Muscle of leg (tissue), 11 donors: ENCODE results near the gene GATC. TPM values are rescaled to one million over a fixed set of nuclear protein-coding genes. Genes with fewer than 3 reads are reported as not detected.

ENCODE experiments used
- DNase-seq: peaks from one replicate; pipeline ENCODE4 v3.0.0; 2013
- H3K27ac ChIP-seq: one replicate; pipeline ENCODE4 v1.5.1; 2013; ENCODE audit warnings: mild to moderate bottlenecking, low read length, control low read depth
- H3K27me3 ChIP-seq: one replicate; pipeline ENCODE4 v1.6.1; 2013; ENCODE audit warnings: low read length; ENCODE audit not compliant: control insufficient read depth, insufficient read depth
- H3K36me3 ChIP-seq: one replicate; pipeline ENCODE4 v1.6.1; 2013; ENCODE audit warnings: low read length; ENCODE audit not compliant: control insufficient read depth, insufficient read depth
- H3K4me1 ChIP-seq: one replicate; pipeline ENCODE4 v1.6.1; 2013; ENCODE audit warnings: low read length; ENCODE audit not compliant: control insufficient read depth, insufficient read depth
- H3K4me3 ChIP-seq: one replicate; pipeline ENCODE4 v1.5.1; 2013; ENCODE audit warnings: low read length, control low read depth
- H3K9me3 ChIP-seq: replicated peaks from 2 replicates; pipeline ENCODE4 v1.6.1; 2013; ENCODE audit warnings: low read depth, low read length; ENCODE audit not compliant: control insufficient read depth
- WGBS: methylation state at CpG from one replicate; pipeline ENCODE4 v1.1.5; 2013; ENCODE audit warnings: missing lambda C conversion rate; ENCODE audit not compliant: insufficient coverage; 5-methylcytosine and 5-hydroxymethylcytosine counted together
- polyA plus RNA-seq, 8 donors: library from polyadenylated mRNA; unstranded; fragments of 120-200 nt; gene quantifications; one replicate each; pipeline versions ENCODE4 v1.2.1 to v1.2.3, GENCODE V29; 2013; ENCODE audit warnings: inconsistent platforms in 1 of 8, low replicate concordance in 1 of 8; ENCODE audit not compliant: insufficient read length in 8 of 8, insufficient read depth in 1 of 8
- total RNA-seq: library from RNA; stranded (reverse); fragments of 120-200 nt; gene quantifications from one replicate; pipeline ENCODE4 v1.2.4, GENCODE V29; 2013

The GATC gene
- total and polyA plus RNA-seq, 9 donors = 12.1 to 21.6 (median 15.1) TPM

DNA sequence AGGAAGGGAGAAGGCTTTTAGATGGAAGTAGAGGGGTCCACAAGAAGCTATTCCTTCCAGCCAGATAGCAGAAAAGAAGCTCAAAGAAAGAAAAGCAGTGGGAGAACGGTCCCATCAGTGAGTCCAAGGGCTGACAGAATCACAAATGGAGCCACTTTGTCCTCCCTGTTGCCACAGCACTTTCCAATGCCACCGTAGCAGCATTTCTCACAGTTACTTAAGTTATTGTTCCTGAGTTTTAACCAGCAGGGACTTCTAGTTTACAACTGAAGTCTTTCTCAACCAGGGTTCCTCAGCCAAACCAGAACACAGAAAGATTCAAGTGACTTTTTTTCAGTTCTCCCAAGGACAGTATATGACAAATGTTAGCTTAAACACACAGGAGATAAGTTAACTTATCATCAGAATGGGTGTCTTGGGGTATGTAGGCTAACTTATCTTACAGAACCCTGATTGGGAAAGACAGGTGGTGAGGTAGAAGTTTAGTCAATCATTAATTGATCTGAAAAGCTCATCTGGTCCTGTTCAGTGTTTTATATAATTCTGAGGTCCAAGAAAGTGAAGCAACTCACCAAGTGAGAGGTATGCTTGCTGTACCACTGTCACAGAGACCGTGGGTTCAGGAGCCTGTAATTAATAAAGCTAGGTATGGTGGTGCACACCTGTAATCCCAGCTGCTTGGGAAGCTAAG, 7.0 kb downstream of the GATC start:
- 93% methylated on average over 3 of the region's 3 CpGs for WGBS
- peaks cover 35% of the 10 kb centered on the region for H3K36me3 ChIP-seq
- H3K27ac ChIP-seq = no peak overlapping the region
- DNase-seq = no peak
- no peaks in the 10 kb centered on the region for H3K4me1 ChIP-seq
- H3K4me3 ChIP-seq = no peak overlapping the region
- no peaks in the 10 kb centered on the region for H3K9me3 ChIP-seq
- no peaks in the 10 kb centered on the region for H3K27me3 ChIP-seq

GRCh38 chr12:120453977-120454376, 7.7 kb downstream of the GATC start:
- H3K36me3 ChIP-seq = peaks cover 42% of the 10 kb centered on the region
- H3K27ac ChIP-seq = no peak overlapping the region
- WGBS = 73% methylated on average over 3 of the region's 4 CpGs
- no peak for DNase-seq
- H3K4me1 ChIP-seq = no peaks in the 10 kb centered on the region
- no peak overlapping the region for H3K4me3 ChIP-seq
- H3K9me3 ChIP-seq = no peaks in the 10 kb centered on the region
- H3K27me3 ChIP-seq = no peaks in the 10 kb centered on the region

DNA sequence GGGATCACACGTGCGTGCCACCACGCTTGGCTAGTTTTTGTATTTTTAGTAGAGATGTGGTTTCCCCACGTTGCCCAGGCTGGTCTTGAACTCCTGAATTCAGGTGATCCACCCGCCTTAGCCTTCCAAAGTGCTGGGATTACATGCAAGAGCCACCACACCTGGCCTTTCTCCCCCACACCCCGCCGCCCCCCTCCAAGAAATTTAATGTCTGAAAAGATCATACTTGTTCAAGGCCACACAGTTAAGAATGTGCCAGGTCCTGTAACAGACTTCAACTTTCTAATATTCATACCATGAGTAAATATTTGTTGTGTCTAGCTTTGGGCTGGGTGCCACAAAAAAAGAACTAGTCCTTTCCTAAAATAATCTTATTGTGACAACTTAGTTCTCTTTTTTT, 9.1 kb downstream of the GATC start:
- WGBS = 100% methylated on average over 1 of the region's 7 CpGs

GRCh38 chr12:120457133-120457532, 10.9 kb downstream of the GATC start:
- Histone ChIP-seq H3K36me3 (peaks cover 59% of the 10 kb centered on the region), H3K9me3 (no peaks in the 10 kb centered on the region), H3K27ac (no peak overlapping the region), H3K27me3 (no peaks in the 10 kb centered on the region), H3K4me3 (no peak overlapping the region), H3K4me1 (no peaks in the 10 kb centered on the region)
- 63% methylated on average over 4 of the region's 6 CpGs for WGBS
- DNase-seq = no peak

More for the DNA sequence above, 9.1 kb downstream of the GATC start:
- Histone ChIP-seq H3K36me3 (peaks cover 52% of the 10 kb centered on the region), H3K4me1 (no peaks in the 10 kb centered on the region), H3K27me3 (no peaks in the 10 kb centered on the region), H3K4me3 (no peak overlapping the region), H3K9me3 (no peaks in the 10 kb centered on the region), H3K27ac (no peak overlapping the region)
- no peak for DNase-seq

GRCh38 chr12:120460157-120460556, 13.9 kb downstream of the GATC start:
- Histone ChIP-seq H3K4me3 (no peak overlapping the region), H3K36me3 (peaks cover 78% of the 10 kb centered on the region), H3K27ac (no peak overlapping the region), H3K4me1 (no peaks in the 10 kb centered on the region), H3K9me3 (no peaks in the 10 kb centered on the region), H3K27me3 (no peaks in the 10 kb centered on the region)
- no peak for DNase-seq
- 91% methylated on average over 2 of the region's 3 CpGs for WGBS

GRCh38 chr12:120462099-120462640, 15.9 kb downstream of the GATC start:
- 13% methylated on average over 1 of the region's 3 CpGs for WGBS
- Histone ChIP-seq H3K27ac (no peak overlapping the region), H3K4me3 (no peak overlapping the region), H3K36me3 (peaks cover 80% of the 10 kb centered on the region), H3K4me1 (peaks cover 3% of the 10 kb centered on the region), H3K9me3 (no peaks in the 10 kb centered on the region), H3K27me3 (no peaks in the 10 kb centered on the region)
- DNase-seq = no peak

- Histone ChIP-seq H3K9me3 (no peaks in the 10 kb centered on the region), H3K4me3 (no peak overlapping the region), H3K4me1 (peaks cover 13% of the 10 kb centered on the region), H3K27me3 (no peaks in the 10 kb centered on the region), H3K36me3 (peaks cover 67% of the 10 kb centered on the region), H3K27ac (no peak overlapping the region)
- no peak for DNase-seq
- 88% methylated on average over 4 of the region's 5 CpGs for WGBS
Measured at GRCh38 chr12:120463712-120464111, 17.5 kb downstream of the GATC start.

DNA sequence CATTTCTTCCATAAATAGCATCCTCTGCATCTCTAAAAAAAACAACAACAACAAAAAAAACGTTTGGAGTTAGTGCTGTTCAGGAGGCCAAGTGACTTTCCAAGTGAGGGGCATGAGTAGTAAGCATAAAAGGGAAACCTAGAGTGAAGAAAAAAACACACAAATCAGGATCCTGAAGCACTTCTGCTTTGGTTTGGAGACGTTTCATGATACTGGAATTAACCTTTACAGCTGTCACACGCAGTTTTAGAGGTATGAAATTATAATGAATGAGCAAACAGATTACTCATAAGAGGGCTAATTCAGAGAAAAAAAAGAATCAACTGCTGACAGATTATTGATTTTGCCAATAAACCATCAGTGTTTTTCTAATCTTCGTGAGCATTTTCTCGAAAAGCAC, 19.5 kb downstream of the GATC start:
- no CpG with 5 or more reads among the region's 5 CpGs for WGBS
- Histone ChIP-seq H3K27ac (no peak overlapping the region), H3K27me3 (no peaks in the 10 kb centered on the region), H3K9me3 (no peaks in the 10 kb centered on the region), H3K36me3 (peaks cover 51% of the 10 kb centered on the region), H3K4me1 (peaks cover 19% of the 10 kb centered on the region), H3K4me3 (no peak overlapping the region)
- no peak for DNase-seq

DNA sequence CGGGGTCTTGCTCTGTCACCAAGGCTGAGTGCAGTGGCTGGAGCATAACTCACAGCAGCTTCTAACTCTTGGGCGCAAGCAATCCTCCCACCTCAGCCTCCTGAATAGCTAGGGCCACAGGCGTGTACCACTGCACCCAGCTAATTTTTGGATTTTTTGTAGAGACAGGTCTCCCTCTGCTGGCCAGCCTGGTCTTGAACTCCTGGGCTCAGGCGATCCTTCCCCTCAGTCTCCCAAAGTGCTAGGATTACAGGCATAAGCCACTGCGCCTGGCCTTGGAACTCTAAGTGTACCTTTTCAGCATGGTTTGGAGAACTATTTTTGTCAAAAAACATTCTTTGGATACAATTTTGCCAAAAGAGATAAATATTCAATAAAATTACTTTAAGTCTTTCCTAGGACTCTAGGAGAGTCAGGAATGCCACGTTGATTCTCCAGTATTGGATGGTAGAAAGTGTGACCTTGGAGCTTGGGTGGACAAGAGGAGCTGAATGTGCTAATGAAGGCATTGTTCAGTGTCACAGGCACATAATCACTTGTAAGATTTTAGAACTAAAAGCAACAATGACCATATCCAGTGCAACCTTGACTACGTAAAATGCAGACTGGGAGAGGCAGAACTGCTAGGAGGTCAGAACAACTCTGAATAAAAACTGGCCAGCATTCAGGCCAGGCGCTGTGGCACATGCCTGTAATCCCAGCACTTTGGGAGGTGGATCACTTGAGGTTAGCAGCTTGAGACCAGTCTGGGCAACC, 20.5 kb downstream of the GATC start:
- peaks cover 19% of the 10 kb centered on the region for H3K4me1 ChIP-seq
- no peaks in the 10 kb centered on the region for H3K27me3 ChIP-seq
- H3K9me3 ChIP-seq = no peaks in the 10 kb centered on the region
- H3K27ac ChIP-seq = no peak overlapping the region
- peak; percentile 33 for DNase-seq
- H3K4me3 ChIP-seq = no peak overlapping the region
- WGBS = 79% methylated on average over 2 of the region's 8 CpGs
- H3K36me3 ChIP-seq = peaks cover 43% of the 10 kb centered on the region

DNA sequence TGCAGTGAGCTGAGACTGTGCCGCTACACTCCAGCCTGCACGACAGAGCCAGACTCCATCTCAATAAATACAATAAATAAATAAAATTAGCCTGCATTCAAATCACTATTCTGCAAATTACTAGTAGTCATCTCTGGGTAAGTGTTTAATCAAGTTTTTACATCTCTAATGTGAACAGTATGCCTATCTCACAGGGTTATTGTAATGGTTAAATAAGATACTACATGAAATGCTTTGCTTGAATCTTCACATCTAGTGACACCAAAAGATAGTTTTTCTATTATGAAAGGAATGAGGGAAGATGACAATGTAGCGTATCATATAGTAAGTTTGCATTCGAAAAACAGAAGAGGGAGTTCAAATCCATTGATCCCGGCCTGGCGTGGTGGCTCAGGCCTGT, 21.2 kb downstream of the GATC start:
- 81% methylated on average over 4 of the region's 6 CpGs for WGBS
- Histone ChIP-seq H3K4me3 (no peak overlapping the region), H3K4me1 (peaks cover 19% of the 10 kb centered on the region), H3K27ac (no peak overlapping the region), H3K36me3 (peaks cover 41% of the 10 kb centered on the region), H3K27me3 (no peaks in the 10 kb centered on the region), H3K9me3 (no peaks in the 10 kb centered on the region)
- no peak for DNase-seq
